HG03045 (cell line): ENCODE results near the gene PVALB.

Source experiments
- ATAC-seq: cut with Tn5 transposase; IDR thresholded peaks from one replicate; pipeline ENCODE4 v1.9.1; 2021; ENCODE audit warnings: mild to moderate bottlenecking, moderate library complexity; ENCODE audit not compliant: unreplicated experiment

PVALB gene

DNA sequence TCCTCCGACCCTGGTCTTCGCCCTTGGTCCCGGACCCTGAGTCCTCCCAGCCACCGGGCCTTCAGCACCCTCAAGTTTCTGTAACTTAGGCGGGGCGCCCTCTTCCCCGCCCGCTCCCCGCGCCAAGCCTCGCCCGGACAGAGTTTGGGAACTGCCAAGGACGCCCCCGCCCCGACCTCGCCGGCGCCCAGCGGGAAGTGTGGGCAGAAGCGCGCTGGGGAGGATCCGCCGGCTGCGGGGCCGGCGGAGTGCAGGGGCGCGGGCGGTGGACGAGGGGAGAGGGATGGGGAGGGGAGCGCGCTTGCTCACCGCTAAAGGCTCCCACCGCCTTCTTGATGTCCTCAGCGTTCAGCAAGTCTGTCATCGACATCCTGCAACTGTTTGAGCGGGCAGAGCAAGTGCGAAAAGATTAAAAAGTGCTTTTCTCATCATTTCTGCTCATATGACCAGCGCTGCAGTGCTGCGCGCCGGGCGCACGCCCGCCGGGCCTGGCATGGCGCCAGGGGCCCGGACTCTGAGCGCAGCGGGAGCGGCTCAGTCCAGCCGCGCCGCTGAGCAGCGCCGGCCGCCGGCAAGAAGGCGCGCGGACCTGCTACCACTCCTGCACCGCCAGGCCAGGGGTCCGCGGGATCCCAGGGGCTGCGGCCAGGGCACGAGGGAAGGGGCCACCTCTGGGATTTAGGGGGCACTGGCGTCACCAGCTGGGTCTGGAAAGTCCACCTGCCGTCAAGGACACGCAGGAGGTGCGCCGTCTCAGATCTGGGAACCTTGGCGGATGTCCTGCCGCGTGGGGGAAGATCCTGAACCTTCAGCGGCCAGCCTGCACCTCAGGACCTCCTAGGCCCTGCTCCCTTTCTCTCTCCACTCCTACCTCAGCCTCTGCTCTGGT lies at the start of gene PVALB:
PVALB (minus strand) TSS at position 400 of the 889 bp plus-strand sequence; CDS start at position 370, 30 bp downstream.
- no peak for ATAC-seq

- no peak for ATAC-seq
Measured at GRCh38 chr22:36865346-36865745, 48.5 kb upstream of the PVALB start.

GRCh38 chr22:36864454-36865215 lies 47.8 kb upstream of the PVALB start:
- ATAC-seq = no peak

DNA sequence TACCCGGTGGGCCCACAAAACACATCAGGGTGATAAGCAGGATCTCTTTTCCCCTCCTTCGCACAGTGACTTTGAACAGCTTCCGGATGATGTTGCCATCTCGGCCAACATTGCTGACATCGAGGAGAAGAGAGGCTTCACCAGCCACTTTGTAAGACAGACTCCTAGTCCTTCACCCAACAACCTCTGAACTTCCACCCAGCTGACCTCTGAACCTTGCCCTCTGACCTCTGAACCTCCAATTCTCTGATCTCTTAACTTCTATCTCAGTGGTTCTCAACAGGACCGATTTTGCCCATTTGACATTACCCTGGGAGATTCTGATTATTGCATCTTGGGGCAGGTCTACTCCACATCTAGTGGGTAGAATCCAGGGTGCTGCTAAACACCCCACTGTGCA lies 47.1 kb upstream of the PVALB start:
- no peak for ATAC-seq

- ATAC-seq = no peak
Measured at GRCh38 chr22:36863281-36863680, 46.4 kb upstream of the PVALB start.

- ATAC-seq = no peak
Measured at GRCh38 chr22:36862251-36863242, 45.7 kb upstream of the PVALB start.

DNA sequence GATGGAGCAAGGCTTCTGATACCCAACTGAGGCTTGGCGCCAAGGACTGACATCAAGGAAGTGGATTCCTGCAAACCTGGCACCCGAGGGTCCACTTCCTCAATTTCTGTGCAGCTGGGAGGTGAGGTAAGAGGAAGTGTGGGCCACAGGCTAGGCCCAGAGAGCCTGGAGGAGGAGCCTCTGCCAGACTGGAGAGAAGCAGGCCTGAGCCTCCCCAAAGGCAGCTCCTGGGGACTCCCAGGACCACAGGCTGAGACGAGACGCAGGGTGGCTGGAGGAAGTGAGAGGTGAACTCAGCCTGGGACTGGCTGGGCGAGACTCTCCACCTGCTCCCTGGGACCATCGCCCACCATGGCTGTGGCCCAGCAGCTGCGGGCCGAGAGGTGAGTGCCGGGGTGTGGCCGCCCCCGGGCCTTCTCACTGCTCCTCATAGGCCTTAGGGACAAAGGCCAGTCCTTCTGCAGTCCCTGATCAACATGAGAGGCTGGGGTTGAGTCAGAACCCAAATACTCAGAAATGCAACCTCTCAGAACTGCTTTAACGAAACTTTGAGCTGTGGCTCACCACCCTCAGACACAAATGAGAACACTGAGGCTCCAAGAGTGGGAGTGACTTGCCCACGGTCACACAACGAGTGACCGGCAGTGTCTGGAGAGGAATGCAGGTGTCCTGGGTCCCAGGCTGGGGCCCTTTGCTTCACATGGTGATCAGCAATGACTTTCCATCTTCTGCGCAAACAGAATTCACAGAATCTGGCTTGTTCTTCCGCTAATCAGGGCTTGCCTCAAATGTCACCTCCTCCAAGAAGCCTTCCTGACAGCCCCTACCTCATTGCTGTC lies 44.2 kb upstream of the PVALB start, which contains the start of gene NCF4:
NCF4 (plus strand) TSS at position 186 of the 839 bp plus-strand sequence; CDS start at position 352, 166 bp downstream.
- peak; percentile 69 for ATAC-seq

- no peak for ATAC-seq
Measured at GRCh38 chr22:36860438-36860820, 43.6 kb upstream of the PVALB start.

DNA sequence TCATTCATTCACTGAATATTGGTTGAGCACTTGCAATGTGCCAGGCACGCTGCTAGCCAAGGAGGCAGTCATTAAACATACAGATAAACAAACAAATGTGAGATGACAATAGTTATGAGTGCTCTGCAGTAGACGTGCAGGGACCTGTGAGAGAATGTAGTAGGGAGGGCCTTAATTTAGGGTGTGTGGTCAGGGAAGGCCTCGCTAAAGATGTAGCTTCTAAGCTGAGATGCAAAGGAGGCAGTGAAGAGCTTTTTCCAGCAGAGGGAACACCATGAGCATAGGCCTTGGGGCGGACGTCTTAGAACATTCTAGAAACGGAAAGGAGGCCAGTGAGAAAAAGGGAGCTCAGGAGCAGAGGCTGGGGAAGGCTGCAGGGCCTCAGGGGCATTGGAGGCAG lies 43.2 kb upstream of the PVALB start:
- ATAC-seq = no peak

DNA sequence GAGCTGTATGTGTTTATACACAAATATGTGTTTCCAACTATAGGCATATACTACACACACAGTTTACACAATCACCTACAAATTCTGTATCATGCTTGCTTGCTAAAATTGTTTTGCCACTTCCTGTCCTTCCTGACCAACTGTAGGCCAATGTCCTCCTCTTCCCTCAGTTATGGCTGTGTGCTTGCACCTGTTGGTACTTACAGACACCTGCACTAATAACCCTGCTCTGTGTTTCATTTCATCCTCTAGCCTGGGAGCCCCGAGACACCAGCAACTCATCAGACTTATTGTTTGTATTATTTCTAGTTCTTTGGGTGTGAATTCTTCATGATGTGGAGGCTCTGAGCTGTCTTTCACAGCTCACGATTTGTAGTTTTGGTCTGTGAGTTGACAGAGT lies 42.1 kb upstream of the PVALB start:
- ATAC-seq = no peak

DNA sequence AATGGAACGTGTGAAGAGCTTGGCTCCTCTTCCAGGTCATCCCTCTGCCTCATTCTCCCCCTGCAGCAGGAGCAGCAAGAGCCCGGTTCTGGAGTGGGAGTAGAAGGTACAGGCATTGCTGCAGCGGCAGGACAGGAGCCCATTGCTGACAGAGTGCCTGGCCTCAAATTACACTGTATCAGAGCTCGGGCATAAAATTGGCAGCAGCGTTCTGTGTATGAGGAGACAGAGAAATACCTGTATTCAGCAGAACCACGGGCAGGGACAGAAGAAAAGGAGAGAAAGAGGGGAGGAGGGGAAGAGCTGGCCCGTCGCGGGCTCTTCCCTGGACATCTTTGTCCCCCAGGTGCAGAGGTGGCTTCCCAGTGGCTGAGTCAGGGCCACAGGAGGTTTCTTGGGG lies 41.3 kb upstream of the PVALB start:
- ATAC-seq = no peak

- ATAC-seq = no peak
Measured at GRCh38 chr22:36856792-36857135, 39.9 kb upstream of the PVALB start.

DNA sequence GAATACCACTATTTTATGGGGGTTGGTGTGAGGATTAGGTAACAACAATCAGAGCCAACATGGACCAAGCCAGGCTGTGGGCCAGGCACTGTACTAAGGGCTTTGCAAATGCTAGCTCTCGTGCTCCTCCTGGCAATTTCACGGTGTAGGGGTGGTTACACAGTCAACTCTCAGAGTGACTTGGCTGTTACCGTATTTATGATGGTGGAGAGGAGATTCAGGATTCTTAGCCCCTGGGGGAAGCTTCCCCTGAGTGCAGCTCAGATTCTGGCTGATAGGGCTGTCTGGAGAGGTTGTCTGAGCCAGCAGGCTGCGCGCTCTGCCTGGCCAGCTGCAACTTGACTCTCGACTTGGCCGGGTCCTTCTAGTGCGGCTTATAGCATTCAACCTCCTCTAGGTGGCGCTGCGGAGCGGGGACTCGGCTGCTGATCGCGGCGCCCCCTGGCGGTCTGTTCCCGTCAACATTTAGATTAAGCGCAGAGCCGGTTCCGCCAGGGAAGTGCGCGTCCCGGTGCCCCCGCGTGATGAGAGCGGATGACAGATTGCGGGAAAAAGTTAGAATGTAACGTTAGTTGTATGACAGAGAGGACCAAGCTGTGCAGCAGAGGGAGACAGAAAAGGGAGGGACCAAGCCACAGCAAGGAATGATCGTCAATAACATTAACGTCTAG lies 39.4 kb upstream of the PVALB start:
- ATAC-seq = peak; percentile 29

GRCh38 chr22:36855478-36855877 lies 38.6 kb upstream of the PVALB start:
- ATAC-seq = no peak

- ATAC-seq = no peak
Measured at GRCh38 chr22:36853407-36854099, 36.7 kb upstream of the PVALB start.

DNA sequence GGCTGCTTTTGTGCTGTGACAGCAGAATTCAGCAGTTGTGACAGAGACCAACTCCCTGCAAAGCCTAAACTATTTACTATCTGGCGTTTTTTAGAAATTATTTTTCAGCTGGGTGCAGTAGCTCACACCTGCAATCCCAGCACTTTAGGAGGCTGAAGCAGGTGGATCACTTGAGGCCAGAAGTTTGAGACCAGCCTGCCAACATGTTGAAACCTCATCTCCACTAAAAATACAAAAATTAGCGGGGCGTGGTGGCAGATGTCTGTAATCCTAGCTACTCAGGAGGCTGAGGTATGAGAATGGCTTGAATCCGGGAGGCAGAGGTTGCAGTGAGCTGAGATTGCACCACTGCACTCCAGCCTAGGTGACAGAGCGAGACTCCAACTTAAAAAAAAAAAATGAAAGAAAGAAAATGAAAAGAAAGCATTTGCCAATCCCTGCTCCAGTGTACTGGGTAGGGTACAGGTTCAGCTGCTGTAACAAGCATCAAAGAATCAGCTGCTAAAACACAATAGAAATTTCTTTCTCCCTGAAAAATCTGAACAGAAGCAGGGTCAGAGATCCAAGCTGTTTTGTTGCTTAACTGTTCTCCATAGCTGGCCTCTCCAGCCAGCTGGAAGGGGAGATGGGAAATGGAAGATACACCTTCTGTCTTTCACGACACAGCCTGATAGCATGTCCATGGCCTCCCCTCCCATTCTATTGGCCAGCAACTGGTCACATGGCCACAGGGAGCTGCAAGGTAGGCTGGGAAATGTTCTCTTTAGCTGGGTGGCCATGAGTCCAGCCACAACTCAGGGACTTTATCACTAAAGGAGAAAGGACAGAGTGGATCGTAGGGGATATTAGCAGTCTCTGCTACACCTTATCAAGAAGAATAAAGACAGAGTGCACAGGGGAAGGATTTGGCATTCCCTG lies 35.5 kb upstream of the PVALB start:
- no peak for ATAC-seq

GRCh38 chr22:36850682-36851081 lies 33.8 kb upstream of the PVALB start:
- no peak for ATAC-seq

DNA sequence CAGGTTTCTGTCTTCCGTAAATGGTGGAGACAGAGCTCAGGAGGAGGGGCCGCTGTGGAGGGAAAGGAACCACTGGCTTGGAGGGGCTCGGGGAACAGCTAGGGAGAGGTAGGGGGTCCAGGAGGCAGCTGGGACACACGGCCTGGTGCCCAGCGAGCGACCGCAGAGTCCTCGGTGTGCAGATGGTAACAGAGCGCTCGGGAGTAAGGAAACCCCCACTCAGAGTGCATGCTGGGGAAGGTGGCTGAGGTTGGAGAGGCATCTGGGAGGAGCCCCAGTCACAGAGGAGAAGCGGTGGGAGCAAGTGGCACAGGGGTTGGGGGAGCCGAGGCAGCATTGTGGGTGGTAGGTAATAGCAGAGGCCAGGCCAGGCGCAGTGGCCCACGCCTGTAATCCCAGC lies 33.2 kb upstream of the PVALB start:
- no peak for ATAC-seq
